ENCODE results near the gene MRFAP1L1.

GRCh38 chr4:6697131-6697530 lies 12.5 kb downstream of the MRFAP1L1 start:
- TF ChIP-seq POLR2A (IDR thresholded peaks at IDR 0.05) (no peak), CTCF (IDR thresholded peaks at IDR 0.05) (no peak)

All from heart left ventricle (tissue), 13 donors.